Mucosa of descending colon (tissue), 3 donors: ENCODE results near the gene BANF2. TPM values are rescaled to one million over a fixed set of nuclear protein-coding genes. Genes with fewer than 3 reads are reported as not detected.

Experiments
- ATAC-seq: fragments of 200-7000 bp; cut with Tn5 transposase; one replicate; pipeline ENCODE4 v1.9.1; 2020; ENCODE audit warnings: mild to moderate bottlenecking, moderate library complexity
- DNase-seq, 3 donors: peaks; one replicate each; pipeline ENCODE4 v3.0.0-alpha.2; 2020
- H3K36me3 ChIP-seq: fragments of 200-600 bp; one replicate; pipeline ENCODE4 v1.8.0; 2021; ENCODE audit warnings: low read depth, mild to moderate bottlenecking
- H3K4me1 ChIP-seq: fragments of 200-600 bp; one replicate; pipeline ENCODE4 v1.8.0; 2021; ENCODE audit warnings: low read depth, mild to moderate bottlenecking
- H3K4me3 ChIP-seq: fragments of 200-600 bp; one replicate; pipeline ENCODE4 v1.8.0; 2021; ENCODE audit warnings: mild to moderate bottlenecking
- H3K9me3 ChIP-seq: fragments of 200-600 bp; one replicate; pipeline ENCODE4 v1.8.0; 2021; ENCODE audit warnings: mild to moderate bottlenecking
- intact Hi-C, 2 donors: fragments of 100-400 bp; cut with DNase I in 1 of 2; cut with micrococcal nuclease in 1 of 2; formaldehyde crosslinking; loops; one replicate each; pipeline versions ENCODE4 v1.11.0 to v1.11.1; 2022; cut with DNase I, micrococcal nuclease
- total RNA-seq, 3 donors: library from RNA; stranded (reverse); fragmentation: NEBNext Ultra II Directional in 2 of 3; extraction: Animal tissue kit (Norgen Biotek cat#: 25700) in 2 of 3; gene quantifications; one replicate each; pipeline versions ENCODE4 v1.2.1 to v1.2.4, GENCODE V29; 2021 to 2023
- TF ChIP-seq, protein P1 (sequence below): fragments of 200-600 bp; IDR thresholded peaks from one replicate; pipeline ENCODE4 v1.8.0; 2022; ENCODE audit warnings: antibody characterized with exemption, mild to moderate bottlenecking
- donor health status: DM: no; HTN: no; CAD: no; lungs with moderate emphysema.
- donor health status: DM: no; HTN: no; CAD: no.
- donor health status: DM: no; HTN: yes; CAD: no.

Gene BANF2
- total RNA-seq, 3 donors from 2014 or later: not detected

- H3K36me3 ChIP-seq: no peaks in the 10 kb centered on the region
These were observed 28.3 kb downstream of the BANF2 start for GRCh38 chr20:17728074-17728473.

DNA sequence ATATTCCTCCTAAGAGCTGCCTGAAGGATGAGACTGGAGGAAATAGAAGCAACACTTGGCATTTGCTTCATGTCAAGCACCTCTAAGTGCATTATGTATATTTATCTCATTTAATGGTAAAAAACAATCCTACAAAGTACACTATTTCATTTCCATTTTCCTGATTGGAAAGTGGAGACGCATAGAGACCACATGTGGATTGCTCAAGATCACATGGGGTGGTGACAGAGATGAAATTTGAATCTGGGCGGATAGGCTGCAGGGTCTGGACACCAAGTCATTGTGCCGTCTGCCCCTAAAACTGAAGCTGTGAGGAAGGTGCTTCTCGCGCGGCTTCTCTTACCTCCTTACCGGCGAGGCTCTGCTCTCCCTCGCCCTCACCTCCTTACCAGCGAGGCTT is 30.3 kb downstream of the BANF2 start:
- TF ChIP-seq, protein P1, sequence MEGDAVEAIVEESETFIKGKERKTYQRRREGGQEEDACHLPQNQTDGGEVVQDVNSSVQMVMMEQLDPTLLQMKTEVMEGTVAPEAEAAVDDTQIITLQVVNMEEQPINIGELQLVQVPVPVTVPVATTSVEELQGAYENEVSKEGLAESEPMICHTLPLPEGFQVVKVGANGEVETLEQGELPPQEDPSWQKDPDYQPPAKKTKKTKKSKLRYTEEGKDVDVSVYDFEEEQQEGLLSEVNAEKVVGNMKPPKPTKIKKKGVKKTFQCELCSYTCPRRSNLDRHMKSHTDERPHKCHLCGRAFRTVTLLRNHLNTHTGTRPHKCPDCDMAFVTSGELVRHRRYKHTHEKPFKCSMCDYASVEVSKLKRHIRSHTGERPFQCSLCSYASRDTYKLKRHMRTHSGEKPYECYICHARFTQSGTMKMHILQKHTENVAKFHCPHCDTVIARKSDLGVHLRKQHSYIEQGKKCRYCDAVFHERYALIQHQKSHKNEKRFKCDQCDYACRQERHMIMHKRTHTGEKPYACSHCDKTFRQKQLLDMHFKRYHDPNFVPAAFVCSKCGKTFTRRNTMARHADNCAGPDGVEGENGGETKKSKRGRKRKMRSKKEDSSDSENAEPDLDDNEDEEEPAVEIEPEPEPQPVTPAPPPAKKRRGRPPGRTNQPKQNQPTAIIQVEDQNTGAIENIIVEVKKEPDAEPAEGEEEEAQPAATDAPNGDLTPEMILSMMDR: no peak
- Histone ChIP-seq H3K4me3 (no peak overlapping the region), H3K9me3 (no peaks in the 10 kb centered on the region), H3K4me1 (peaks cover 5% of the 10 kb centered on the region), H3K36me3 (no peaks in the 10 kb centered on the region)
- ATAC-seq (no peak), DNase-seq (no peak)
- intact Hi-C loops: no loop called here

More at GRCh38 chr20:17728074-17728473, 28.3 kb downstream of the BANF2 start:
- TF ChIP-seq, protein P1: no peak
- ATAC-seq (no peak), DNase-seq (no peak)
- no peaks in the 10 kb centered on the region for H3K9me3 ChIP-seq
- H3K4me1 ChIP-seq: no peaks in the 10 kb centered on the region
- intact Hi-C loops: no loop called here
- H3K4me3 ChIP-seq: no peak overlapping the region

DNA sequence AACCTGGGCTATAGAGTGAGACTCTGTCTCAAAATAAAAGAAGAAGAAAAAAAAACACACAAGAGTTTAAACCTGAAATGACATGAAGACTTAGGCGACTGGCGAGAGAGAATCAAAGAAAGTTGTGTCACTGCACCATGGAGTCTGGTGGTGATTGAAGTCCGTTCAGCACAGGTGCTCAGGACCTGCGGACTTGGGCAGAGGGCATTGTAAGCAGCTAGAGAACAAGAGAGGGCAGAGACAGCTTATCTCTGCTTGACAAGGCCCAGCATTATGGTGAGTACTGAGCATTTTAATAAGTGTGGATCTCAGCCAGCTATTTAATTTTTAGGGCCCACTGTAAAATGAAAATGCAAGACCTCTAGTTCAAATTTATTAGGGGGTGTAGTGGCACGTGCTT is 31.5 kb downstream of the BANF2 start:
- DNase-seq: no peak
- Histone ChIP-seq H3K4me1 (peaks cover 5% of the 10 kb centered on the region), H3K9me3 (no peaks in the 10 kb centered on the region), H3K4me3 (no peak overlapping the region), H3K36me3 (no peaks in the 10 kb centered on the region)
- intact Hi-C loops: no loop called here
- TF ChIP-seq, protein P1: no peak
- peak; percentile 54 for ATAC-seq

GRCh38 chr20:17732907-17733521 is 33.2 kb downstream of the BANF2 start:
- Histone ChIP-seq H3K9me3 (peaks cover under 1% of the 10 kb centered on the region), H3K4me3 (no peak overlapping the region), H3K36me3 (no peaks in the 10 kb centered on the region), H3K4me1 (peaks cover 5% of the 10 kb centered on the region)
- no peak for DNase-seq
- intact Hi-C loops: no loop called here
- ATAC-seq: no peak
- TF ChIP-seq, protein P1: no peak

- intact Hi-C loops: no loop called here
- H3K9me3 ChIP-seq: peaks cover 4% of the 10 kb centered on the region
- no peak overlapping the region for H3K4me3 ChIP-seq
- peaks cover 5% of the 10 kb centered on the region for H3K4me1 ChIP-seq
- peak in 1 of 3 donors; percentile 33 for DNase-seq
- TF ChIP-seq, protein P1: no peak
- ATAC-seq: peak; percentile 66
- no peaks in the 10 kb centered on the region for H3K36me3 ChIP-seq
These were observed 34.1 kb downstream of the BANF2 start for GRCh38 chr20:17733767-17734304.
